ENCODE data around the gene SFT2D2. TPM values are rescaled to one million over a fixed set of nuclear protein-coding genes. Genes with fewer than 3 reads are reported as not detected.

Gene SFT2D2
- total RNA-seq, 1 experiment from 2014 or later: 32.1 TPM

- Histone ChIP-seq H3K23ac (ENCODE audit: insufficient read length, low read depth, low read length) (no peak overlapping the region), H3K18ac (ENCODE audit: insufficient read length, low read depth, low read length) (no peak overlapping the region), H3K23me2 (ENCODE audit: insufficient read length, low read depth, low read length, poor library complexity, severe bottlenecking) (no peaks in the 10 kb centered on the region), H4K20me1 (ENCODE audit: control insufficient read depth, insufficient read depth, insufficient read length) (no peaks in the 10 kb centered on the region), H2AFZ (ENCODE audit: low read length) (no peak overlapping the region), H3K9me3 (ENCODE audit: control insufficient read depth, low read depth, low read length) (no peaks in the 10 kb centered on the region), H2BK5ac (ENCODE audit: insufficient read length, low read length) (no peak overlapping the region), H3K4ac (ENCODE audit: low read depth, low read length) (no peak overlapping the region), H3K27me3 (ENCODE audit: insufficient read depth, low read length) (0 out of 2 replicates have a peak, but pooled peaks cover 2% of the 10 kb centered on the region), H4K8ac (replicated peaks; ENCODE audit: insufficient read length, low read depth, low read length) (no peak overlapping the region), H3K79me2 (ENCODE audit: insufficient read depth, low read length) (no peaks in the 10 kb centered on the region), H3K56ac (ENCODE audit: insufficient read length, low read depth, low read length) (no peak overlapping the region), H3K79me1 (ENCODE audit: insufficient read depth, low read depth, low read length, poor library complexity, severe bottlenecking) (no peaks in the 10 kb centered on the region), H3K27ac (ENCODE audit: insufficient read length, low read depth, low read length) (no peak overlapping the region), H3K4me1 (ENCODE audit: insufficient read depth, low read length) (no peaks in the 10 kb centered on the region; the same call in 1 of the 2 replicates), H4K5ac (ENCODE audit: insufficient read length, low read depth, low read length) (no peak overlapping the region), H2BK20ac (ENCODE audit: low read depth, low read length, poor library complexity, severe bottlenecking) (no peak overlapping the region), H2BK120ac (ENCODE audit: low read depth, low read length, poor library complexity, severe bottlenecking) (no peak overlapping the region), H2BK12ac (ENCODE audit: insufficient read length, low read depth, low read length) (no peak overlapping the region), H2BK15ac (ENCODE audit: low read depth, low read length) (no peak overlapping the region), H3T11ph (ENCODE audit: low read length) (no peak overlapping the region), H3K4me2 (ENCODE audit: insufficient read depth, insufficient read length, low read length) (no peak overlapping the region), H3K9ac (ENCODE audit: extremely low read depth, insufficient read length, low read length) (no peak overlapping the region), H3K14ac (ENCODE audit: insufficient read depth, low read length) (no peak overlapping the region), H2AK5ac (ENCODE audit: insufficient read length, low read length) (no peak overlapping the region), H4K91ac (ENCODE audit: insufficient read length, low read depth, low read length) (no peak overlapping the region)
- no peak overlapping the region for H3K4me3 Mint-ChIP-seq
- no peak for TF ChIP-seq CTCF (conservative IDR thresholded peaks at IDR 0.05)
- H3K27ac Mint-ChIP-seq: no peak overlapping the region
- H3K4me1 Mint-ChIP-seq: peaks cover 21 to 22% of the 10 kb centered on the region in 2 experiments
- peaks cover 3 to 5% (median 4%) of the 10 kb centered on the region in 3 experiments; a peak in 5 of 7 replicates for H3K36me3 Mint-ChIP-seq (ENCODE audit: insufficient read depth in 1 of 3, low read depth in 3 of 3)
- peaks cover 9% of the 10 kb centered on the region for H3K27me3 Mint-ChIP-seq (ENCODE audit: low read depth)
- DNase-seq: no peak
- WGBS (ENCODE audit: extremely low coverage, insufficient read length, low lambda C conversion rate): no CpG with 5 or more reads among the region's 4 CpGs
- H3K9me3 Mint-ChIP-seq: peaks cover 3% of the 10 kb centered on the region in 2 experiments
These were observed 7.1 kb upstream of the SFT2D2 start for GRCh38 chr1:168218658-168219057.

All from H9 (cell line).